ENCODE results near the gene DLL1. TPM values are rescaled to one million over a fixed set of nuclear protein-coding genes. Genes with fewer than 3 reads are reported as not detected.

The DLL1 gene
- total RNA-seq, 3 donors from 2014 or later, result 3.8 to 26.9 (median 12.3) TPM

- DNase-seq (ENCODE audit: low spot score in 2 of 2), result no peak
- intact Hi-C loops (cut with DNase I; ENCODE audit: low total_unique reads), result no loop called here
- no peaks in the 10 kb centered on the region for H3K27me3 ChIP-seq
- H3K4me3 ChIP-seq, result peak overlapping the region in 1 of 3 donors; percentile 93
- H3K27ac ChIP-seq, result peak overlapping the region in 1 of 2 donors; percentile 50
- TF ChIP-seq, protein P1, sequence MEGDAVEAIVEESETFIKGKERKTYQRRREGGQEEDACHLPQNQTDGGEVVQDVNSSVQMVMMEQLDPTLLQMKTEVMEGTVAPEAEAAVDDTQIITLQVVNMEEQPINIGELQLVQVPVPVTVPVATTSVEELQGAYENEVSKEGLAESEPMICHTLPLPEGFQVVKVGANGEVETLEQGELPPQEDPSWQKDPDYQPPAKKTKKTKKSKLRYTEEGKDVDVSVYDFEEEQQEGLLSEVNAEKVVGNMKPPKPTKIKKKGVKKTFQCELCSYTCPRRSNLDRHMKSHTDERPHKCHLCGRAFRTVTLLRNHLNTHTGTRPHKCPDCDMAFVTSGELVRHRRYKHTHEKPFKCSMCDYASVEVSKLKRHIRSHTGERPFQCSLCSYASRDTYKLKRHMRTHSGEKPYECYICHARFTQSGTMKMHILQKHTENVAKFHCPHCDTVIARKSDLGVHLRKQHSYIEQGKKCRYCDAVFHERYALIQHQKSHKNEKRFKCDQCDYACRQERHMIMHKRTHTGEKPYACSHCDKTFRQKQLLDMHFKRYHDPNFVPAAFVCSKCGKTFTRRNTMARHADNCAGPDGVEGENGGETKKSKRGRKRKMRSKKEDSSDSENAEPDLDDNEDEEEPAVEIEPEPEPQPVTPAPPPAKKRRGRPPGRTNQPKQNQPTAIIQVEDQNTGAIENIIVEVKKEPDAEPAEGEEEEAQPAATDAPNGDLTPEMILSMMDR (IDR thresholded peaks at IDR 0.05), result no peak
- TF ChIP-seq POLR2AphosphoS5 (IDR thresholded peaks at IDR 0.05) (no peak), POLR2A (IDR thresholded peaks at IDR 0.05) (no peak)
- H3K4me1 ChIP-seq, result peaks cover 5 to 8% of the 10 kb centered on the region in 2 donors
- no peaks in the 10 kb centered on the region for H3K36me3 ChIP-seq
- no peaks in the 10 kb centered on the region for H3K9me3 ChIP-seq
Measured at GRCh38 chr6:170286246-170286933, 4.5 kb downstream of the DLL1 start.

- H3K27me3 ChIP-seq, result no peaks in the 10 kb centered on the region
- no peak for DNase-seq (ENCODE audit: low spot score in 2 of 2)
- TF ChIP-seq, protein P1 (IDR thresholded peaks at IDR 0.05), result no peak
- TF ChIP-seq POLR2AphosphoS5 (IDR thresholded peaks at IDR 0.05) (no peak), POLR2A (IDR thresholded peaks at IDR 0.05) (no peak)
- H3K36me3 ChIP-seq, result no peaks in the 10 kb centered on the region
- H3K4me1 ChIP-seq, result peaks cover 5 to 8% of the 10 kb centered on the region in 2 donors
- H3K27ac ChIP-seq, result no peak overlapping the region
- no peak overlapping the region for H3K4me3 ChIP-seq
- intact Hi-C loops (cut with DNase I; ENCODE audit: low total_unique reads), result no loop called here
- H3K9me3 ChIP-seq, result no peaks in the 10 kb centered on the region
Measured at GRCh38 chr6:170285482-170285881, 5.4 kb downstream of the DLL1 start.

DNA sequence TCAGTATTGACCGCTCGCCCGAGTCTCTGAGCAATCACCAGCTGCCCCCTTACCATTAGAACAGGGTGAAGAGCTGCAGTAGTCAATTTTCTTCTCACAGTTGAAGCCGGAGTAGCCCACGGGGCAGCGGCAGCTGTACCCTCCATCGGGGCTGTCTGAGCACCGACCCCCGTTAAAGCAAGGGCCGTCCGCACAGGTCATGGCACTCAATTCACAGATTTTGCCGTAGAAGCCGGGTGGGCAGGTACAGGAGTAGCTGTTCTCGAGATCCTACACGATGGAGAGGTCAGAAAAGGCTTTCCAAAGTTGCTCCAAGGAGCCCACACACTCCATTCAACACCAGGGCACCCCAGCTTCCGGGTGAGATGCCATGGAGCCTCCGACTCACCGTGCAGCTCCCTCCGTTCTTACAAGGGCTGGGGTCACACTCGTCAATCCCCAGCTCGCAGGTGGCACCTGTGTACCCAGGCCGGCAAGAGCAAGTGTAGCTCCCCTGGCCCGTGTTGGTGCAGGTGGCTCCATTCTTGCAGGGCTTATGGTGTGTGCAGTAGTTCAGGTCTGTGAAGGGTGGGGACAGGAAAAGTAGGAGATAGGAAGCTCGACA lies 5.9 kb downstream of the DLL1 start:
- no peak overlapping the region for H3K27ac ChIP-seq
- peaks cover 5 to 8% of the 10 kb centered on the region in 2 donors for H3K4me1 ChIP-seq
- no peak overlapping the region for H3K4me3 ChIP-seq
- no peak for TF ChIP-seq POLR2AphosphoS5 (IDR thresholded peaks at IDR 0.05)
- TF ChIP-seq, protein P1 (IDR thresholded peaks at IDR 0.05), result no peak
- no peak for TF ChIP-seq POLR2A (IDR thresholded peaks at IDR 0.05)
- intact Hi-C loops (cut with DNase I; ENCODE audit: low total_unique reads), result no loop called here
- no peak for DNase-seq (ENCODE audit: low spot score in 2 of 2)
- H3K27me3 ChIP-seq, result no peaks in the 10 kb centered on the region
- H3K9me3 ChIP-seq, result no peaks in the 10 kb centered on the region
- no peaks in the 10 kb centered on the region for H3K36me3 ChIP-seq

DNA sequence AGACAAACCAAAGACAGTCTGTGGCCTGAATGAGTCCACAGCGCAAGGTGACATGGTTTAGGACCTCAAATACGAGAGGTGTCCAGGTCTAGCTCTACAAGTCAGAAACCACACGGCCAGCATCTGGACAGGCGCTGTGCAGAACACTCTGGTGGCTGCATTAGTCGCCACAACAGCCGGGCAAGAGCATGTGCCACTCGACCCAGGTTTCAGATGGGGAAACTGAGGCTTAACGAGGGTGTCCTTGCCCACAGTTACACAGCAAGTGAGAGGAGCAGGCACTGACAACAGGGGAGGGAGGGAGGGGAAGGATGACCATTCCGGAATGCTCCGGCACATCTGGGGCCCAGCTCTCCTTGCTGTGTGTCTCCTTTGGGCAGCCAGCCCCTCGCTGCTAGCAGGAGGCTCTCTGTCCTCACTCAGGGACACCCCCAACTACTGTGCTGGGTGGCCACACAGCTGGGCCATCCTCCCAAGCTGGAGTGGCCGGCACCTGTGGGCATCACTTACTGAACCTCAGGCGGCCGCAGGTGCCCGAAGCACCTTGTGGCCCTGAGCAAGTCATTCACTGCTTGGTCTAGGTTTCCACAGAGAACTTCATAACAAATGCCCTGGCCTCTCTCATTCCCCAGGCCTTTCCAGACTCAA lies 6.6 kb downstream of the DLL1 start:
- H3K36me3 ChIP-seq, result no peaks in the 10 kb centered on the region

More for the DNA sequence above, 6.6 kb downstream of the DLL1 start:
- no peak for TF ChIP-seq POLR2AphosphoS5 (IDR thresholded peaks at IDR 0.05)
- no peak for TF ChIP-seq POLR2A (IDR thresholded peaks at IDR 0.05)
- TF ChIP-seq, protein P1 (IDR thresholded peaks at IDR 0.05), result no peak
- Histone ChIP-seq H3K9me3 (no peaks in the 10 kb centered on the region), H3K4me3 (no peak overlapping the region), H3K4me1 (peaks cover 4 to 8% of the 10 kb centered on the region in 2 donors), H3K27ac (no peak overlapping the region), H3K27me3 (no peaks in the 10 kb centered on the region)
- DNase-seq (ENCODE audit: low spot score in 2 of 2), result no peak
- intact Hi-C loops (cut with DNase I; ENCODE audit: low total_unique reads), result no loop called here

Data from breast epithelium (tissue), 4 donors.